H1 (cell line): ENCODE results near the gene COL4A1. TPM values are rescaled to one million over a fixed set of nuclear protein-coding genes. Genes with fewer than 3 reads are reported as not detected.

ENCODE experiments used
- CTCF ChIA-PET: fragments of 300-600 bp; sonication (Branson Sonifier 250); formaldehyde crosslinking; loops from one replicate; lab custom pipeline; 2021; ENCODE audit not compliant: partially characterized antibody; lab: Charles Lee
- POLR2A ChIA-PET: fragments of 300-600 bp; sonication (Branson Sonifier 250); formaldehyde crosslinking; loops from one replicate; lab custom pipeline; 2021; ENCODE audit warnings: inconsistent platforms; ENCODE audit not compliant: partially characterized antibody; lab: Charles Lee
- DNase-seq, 2 experiments: peaks; one replicate each; pipeline versions ENCODE4 v3.0.0 to v3.0.0-alpha.2; 2010 to 2022; ENCODE audit warnings: low spot score in 2 of 2, low read depth in 1 of 2, mixed read lengths in 1 of 2
- FAIRE-seq: peaks from 2 replicates; lab custom pipeline; 2011; peaks lifted over from hg19 to GRCh38; lab: Jason Lieb, UNC
- H2AFZ ChIP-seq: 2 replicates; pipeline ENCODE4 v1.8.1; 2012; ENCODE audit warnings: low read length, inconsistent platforms
- H2AK5ac ChIP-seq: 2 replicates; pipeline ENCODE4 v1.6.1; 2013; ENCODE audit warnings: low read depth, low read length
- H2BK120ac ChIP-seq: replicated peaks from 2 replicates; pipeline ENCODE3; 2013; ENCODE audit warnings: low read depth, low read length, inconsistent platforms
- H2BK12ac ChIP-seq: 2 replicates; pipeline ENCODE4 v1.6.1; 2013; ENCODE audit warnings: low read depth, low read length
- H2BK15ac ChIP-seq: 2 replicates; pipeline ENCODE4 v1.6.1; 2013; ENCODE audit warnings: low read length
- H2BK20ac ChIP-seq: 2 replicates; pipeline ENCODE4 v1.6.1; 2013; ENCODE audit warnings: low read length
- H2BK5ac ChIP-seq: 2 replicates; pipeline ENCODE4 v1.6.1; 2013; ENCODE audit warnings: low read depth, low read length
- H3K14ac ChIP-seq: 2 replicates; pipeline ENCODE4 v1.6.1; 2013; ENCODE audit warnings: inconsistent platforms; ENCODE audit not compliant: insufficient read length
- H3K18ac ChIP-seq: 2 replicates; pipeline ENCODE4 v1.6.1; 2013; ENCODE audit warnings: low read length; ENCODE audit errors: extremely low read depth
- H3K23ac ChIP-seq: 2 replicates; pipeline ENCODE4 v1.6.1; 2013; ENCODE audit warnings: inconsistent platforms; ENCODE audit not compliant: insufficient read length
- H3K23me2 ChIP-seq: 2 replicates; pipeline ENCODE4 v1.6.1; 2013; ENCODE audit warnings: low read depth, low read length
- H3K27ac ChIP-seq: 2 replicates; pipeline ENCODE4 v1.6.1; 2011; ENCODE audit warnings: low read depth, low read length, inconsistent platforms
- H3K27me3 ChIP-seq, 4 experiments: replicated peaks in 1 of 4; 1 replicate in 1 of 4; 2 replicates in 3 of 4; pipeline versions ENCODE4 v1.6.1 to v1.8.1; 2011 to 2013; ENCODE audit warnings: low read length in 3 of 4, mild to moderate bottlenecking in 3 of 4, inconsistent platforms in 2 of 4, mixed read lengths in 2 of 4, moderate library complexity in 1 of 4; ENCODE audit not compliant: control insufficient read depth in 3 of 4, insufficient read depth in 3 of 4; ENCODE audit errors: extremely low read depth in 1 of 4
- H3K36me3 ChIP-seq, 4 experiments: 2 replicates each; pipeline versions ENCODE4 v1.6.1 to v1.8.1; 2011 to 2013; ENCODE audit warnings: mild to moderate bottlenecking in 4 of 4, low read length in 3 of 4, moderate library complexity in 2 of 4, control low read depth in 1 of 4, inconsistent platforms in 1 of 4; ENCODE audit not compliant: insufficient read depth in 4 of 4, control insufficient read depth in 2 of 4
- H3K4ac ChIP-seq: replicated peaks from 2 replicates; pipeline ENCODE3; 2013; ENCODE audit warnings: low read length, low read depth, mixed read lengths, inconsistent platforms; ENCODE audit not compliant: insufficient read length
- H3K4me1 ChIP-seq, 4 experiments: replicated peaks in 1 of 4; 1 replicate in 1 of 4; 2 replicates in 3 of 4; pipeline versions ENCODE4 v1.6.1 to v1.8.1; 2011 to 2013; ENCODE audit warnings: low read length in 3 of 4, inconsistent platforms in 2 of 4, mixed read lengths in 1 of 4; ENCODE audit not compliant: insufficient read depth in 4 of 4, control insufficient read depth in 3 of 4
- H3K4me2 ChIP-seq, 2 experiments: 2 replicates each; pipeline versions ENCODE4 v1.6.1 to v1.8.1; 2011 to 2013; ENCODE audit warnings: low read depth in 2 of 2, low read length in 2 of 2, control low read depth in 1 of 2, inconsistent platforms in 1 of 2, mild to moderate bottlenecking in 1 of 2; ENCODE audit not compliant: insufficient read depth in 1 of 2
- H3K4me3 ChIP-seq, 4 experiments: fragments of 200-600, 300-600 bp in 1 of 4; sonication (generic), shearing (Covaris generic), sonication (Bioruptor Twin) in 1 of 4; 2 replicates each; pipeline versions ENCODE4 v1.5.1 to v1.8.1; 2011 to 2016; ENCODE audit warnings: low read length in 4 of 4, low read depth in 3 of 4, control low read depth in 2 of 4, inconsistent platforms in 2 of 4, mild to moderate bottlenecking in 2 of 4, mixed read lengths in 1 of 4, moderate library complexity in 1 of 4; ENCODE audit not compliant: insufficient read depth in 2 of 4; ENCODE audit errors: extremely low read depth in 1 of 4
- H3K56ac ChIP-seq: replicated peaks from 2 replicates; pipeline ENCODE3; 2013; ENCODE audit warnings: low read depth, mild to moderate bottlenecking, mixed read lengths, low read length, inconsistent platforms; ENCODE audit not compliant: insufficient read length
- H3K79me1 ChIP-seq: 2 replicates; pipeline ENCODE4 v1.6.1; 2013; ENCODE audit warnings: low read depth, low read length, control low read depth
- H3K79me2 ChIP-seq, 2 experiments: 2 replicates each; pipeline versions ENCODE4 v1.6.1 to v1.8.1; 2012 to 2013; ENCODE audit warnings: low read length in 2 of 2, mild to moderate bottlenecking in 2 of 2, inconsistent platforms in 1 of 2; ENCODE audit not compliant: insufficient read depth in 2 of 2, control insufficient read depth in 1 of 2
- H3K9ac ChIP-seq, 4 experiments: replicated peaks in 1 of 4; 1 replicate in 1 of 4; 2 replicates in 3 of 4; pipeline versions ENCODE4 v1.6.1 to v1.8.1; 2011 to 2013; ENCODE audit warnings: low read depth in 3 of 4, low read length in 3 of 4, control low read depth in 2 of 4, mild to moderate bottlenecking in 2 of 4, moderate library complexity in 2 of 4, inconsistent platforms in 1 of 4; ENCODE audit errors: extremely low read depth in 1 of 4
- H3K9me3 ChIP-seq, 2 experiments: 2 replicates each; pipeline versions ENCODE4 v1.6.1 to v1.8.1; 2012 to 2013; ENCODE audit warnings: mild to moderate bottlenecking in 2 of 2, moderate library complexity in 2 of 2, control low read depth in 1 of 2, inconsistent platforms in 1 of 2, low read depth in 1 of 2, low read length in 1 of 2, mixed read lengths in 1 of 2; ENCODE audit not compliant: insufficient read depth in 2 of 2
- H4K20me1 ChIP-seq, 2 experiments: replicated peaks in 1 of 2; 2 replicates each; pipeline versions ENCODE3 to v1.8.1; 2011 to 2013; ENCODE audit warnings: inconsistent platforms in 2 of 2, low read length in 2 of 2, mild to moderate bottlenecking in 1 of 2; ENCODE audit not compliant: insufficient read depth in 2 of 2, control insufficient read depth in 1 of 2
- H4K5ac ChIP-seq: 2 replicates; pipeline ENCODE4 v1.6.1; 2013; ENCODE audit warnings: low read length, low read depth, mixed read lengths, inconsistent platforms; ENCODE audit not compliant: insufficient read length
- H4K8ac ChIP-seq: 2 replicates; pipeline ENCODE4 v1.8.0; 2013; ENCODE audit warnings: mild to moderate bottlenecking, moderate library complexity, low read length, inconsistent platforms; ENCODE audit not compliant: insufficient read depth; ENCODE audit errors: extremely low read depth
- H4K91ac ChIP-seq: replicated peaks from 2 replicates; pipeline ENCODE3; 2013; ENCODE audit warnings: low read length, mixed read lengths, inconsistent platforms; ENCODE audit not compliant: insufficient read length
- BACH1 ChIP-seq: IDR thresholded peaks from 2 replicates; pipeline ENCODE4 v1.6.1; 2012; ENCODE audit warnings: low read length, improper control_type of control experiment
- CTCF ChIP-seq, 3 experiments: IDR thresholded peaks; 1 replicate in 2 of 3; 2 replicates in 1 of 3; pipeline versions ENCODE4 v1.5.1 to v1.6.1; 2011; ENCODE audit warnings: low read length in 3 of 3, mild to moderate bottlenecking in 3 of 3, inconsistent platforms in 2 of 3, low read depth in 1 of 3, moderate library complexity in 1 of 3; ENCODE audit not compliant: insufficient read depth in 1 of 3; ENCODE audit errors: control extremely low read depth in 1 of 3
- JUN ChIP-seq: IDR thresholded peaks from 2 replicates; pipeline ENCODE4 v1.6.1; 2011; ENCODE audit warnings: low read depth, mild to moderate bottlenecking, improper control_type of control experiment, low read length
- NANOG ChIP-seq: IDR thresholded peaks from 2 replicates; pipeline ENCODE4 v1.6.1; 2011; ENCODE audit warnings: low read length, low read depth, mild to moderate bottlenecking, inconsistent platforms; ENCODE audit not compliant: insufficient read depth, poor library complexity, severe bottlenecking
- RAD21 ChIP-seq, 2 experiments: IDR thresholded peaks in 1 of 2; conservative IDR thresholded peaks in 1 of 2; 2 replicates each; pipeline ENCODE4 v1.6.1; 2011; ENCODE audit warnings: low read depth in 2 of 2, low read length in 2 of 2, improper control_type of control experiment in 1 of 2, inconsistent platforms in 1 of 2, mild to moderate bottlenecking in 1 of 2, moderate library complexity in 1 of 2
- WGBS, 2 experiments: shearing (Covaris generic) in 1 of 2; methylation state at CpG; one replicate each; pipeline versions ENCODE4 v1.1.6 to v1.1.7; 2013 to 2015; ENCODE audit warnings: low lambda C conversion rate in 2 of 2, mixed read lengths in 2 of 2, inconsistent platforms in 1 of 2, low coverage in 1 of 2, missing lambda C conversion rate in 1 of 2; ENCODE audit not compliant: insufficient replicate concordance in 2 of 2, insufficient coverage in 1 of 2, insufficient read length in 1 of 2; ENCODE audit errors: extremely low coverage in 1 of 2, missing lambda C conversion rate in 1 of 2; 5-methylcytosine and 5-hydroxymethylcytosine counted together
- polyA plus RNA-seq, 7 experiments: library from polyadenylated mRNA; depleted of rRNA in 3 of 7; stranded (reverse) in 5 of 7; unstranded in 2 of 7; fragments of >200 nt in 5 of 7; fragments of 200-250 nt in 2 of 7; gene quantifications; 1 replicate in 5 of 7; 2 replicates in 1 of 7; 4 replicates in 1 of 7; pipeline versions ENCODE4 v1.2.1 to v1.2.3, GENCODE V29; 2011 to 2013; ENCODE audit warnings: missing spikeins in 2 of 7, mixed read lengths in 2 of 7
- total RNA-seq: library from RNA; stranded (reverse); fragmentation: NEBNext Ultra II Directional; extraction: Animal tissue kit (Norgen Biotek cat#: 25700); gene quantifications from 2 replicates; pipeline ENCODE4 v1.2.1, GENCODE V29; 2021
- TF ChIP-seq, protein P1 (sequence below): IDR thresholded peaks from 2 replicates; pipeline ENCODE4 v1.6.1; 2012; ENCODE audit warnings: inconsistent platforms

The COL4A1 gene
- total and polyA plus RNA-seq, 2 of the 8 experiments (the other 6 are each of a cell fraction or from before 2014, with no cell fraction given): 30.7 to 82.0 TPM

GRCh38 chr13:110228936-110229904 lies 77.7 kb downstream of the COL4A1 start:
- no peak overlapping the region for H4K8ac ChIP-seq
- H3K18ac ChIP-seq: no peak overlapping the region
- no peaks in the 10 kb centered on the region for H3K79me2 ChIP-seq
- 90% methylated on average over 15 of the region's 15 CpGs; no CpG with 5 or more reads in 1 of the 2 experiments for WGBS, 2 experiments
- H2BK120ac ChIP-seq: no peak overlapping the region
- no peaks in the 10 kb centered on the region for H3K27me3 ChIP-seq
- H3K9ac ChIP-seq: no peak overlapping the region
- no peak overlapping the region for H3K14ac ChIP-seq
- peaks cover 6% of the 10 kb centered on the region for H3K79me1 ChIP-seq
- no peak overlapping the region for H3K23ac ChIP-seq
- H2BK15ac ChIP-seq: no peak overlapping the region
- H2BK5ac ChIP-seq: no peak overlapping the region
- no peak overlapping the region for H3K4ac ChIP-seq
- no peak overlapping the region for H3K27ac ChIP-seq
- POLR2A ChIA-PET: interaction anchor here (1.0 kb wide), 1 partner anchor 73 kb away, joined by 3 read pairs; no protein-coding TSS in a partner anchor
- FAIRE-seq (no peak), DNase-seq (no peak)
- no peak overlapping the region for H2AFZ ChIP-seq
- H4K20me1 ChIP-seq: peaks cover 2 to 4% of the 10 kb centered on the region in 2 experiments
- H3K4me1 ChIP-seq: peaks cover 0 to 4% (median 0%) of the 10 kb centered on the region in 4 experiments; a peak in 3 of 7 replicates
- H4K91ac ChIP-seq: no peak overlapping the region
- H2BK20ac ChIP-seq: no peak overlapping the region
- H4K5ac ChIP-seq: no peak overlapping the region
- H3K4me2 ChIP-seq: no peak overlapping the region
- H2BK12ac ChIP-seq: no peak overlapping the region
- no peak overlapping the region for H2AK5ac ChIP-seq
- no peaks in the 10 kb centered on the region for H3K36me3 ChIP-seq
- no peak overlapping the region for H3K56ac ChIP-seq
- CTCF ChIA-PET: interaction anchor here (0.6 to 2.1 kb wide), 5 partner anchors 19 to 195 kb away, joined by 3 to 9 read pairs (median 3); no protein-coding TSS in a partner anchor
- H3K23me2 ChIP-seq: peaks cover 3% of the 10 kb centered on the region; the same call in 1 of the 2 replicates
- TF ChIP-seq CTCF (IDR thresholded peaks at IDR 0.05; ENCODE audit: control extremely low read depth in 1 of 3, insufficient read depth in 1 of 3, low read depth in 1 of 3, low read length in 3 of 3) (no peak), JUN (no peak), BACH1 (no peak), RAD21 (IDR thresholded peaks at IDR 0.05 in 1 of 2, conservative IDR thresholded peaks at IDR 0.05 in 1 of 2; ENCODE audit: low read depth in 2 of 2, low read length in 2 of 2) (no peak), NANOG (no peak)
- TF ChIP-seq, protein P1, sequence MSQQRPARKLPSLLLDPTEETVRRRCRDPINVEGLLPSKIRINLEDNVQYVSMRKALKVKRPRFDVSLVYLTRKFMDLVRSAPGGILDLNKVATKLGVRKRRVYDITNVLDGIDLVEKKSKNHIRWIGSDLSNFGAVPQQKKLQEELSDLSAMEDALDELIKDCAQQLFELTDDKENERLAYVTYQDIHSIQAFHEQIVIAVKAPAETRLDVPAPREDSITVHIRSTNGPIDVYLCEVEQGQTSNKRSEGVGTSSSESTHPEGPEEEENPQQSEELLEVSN: no peak
- H3K9me3 ChIP-seq: no peaks in the 10 kb centered on the region
- no peak overlapping the region for H3K4me3 ChIP-seq
